K562 (cell line): ENCODE results near the gene SLC2A8. TPM values are rescaled to one million over a fixed set of nuclear protein-coding genes. Genes with fewer than 3 reads are reported as not detected.

Experiments used
- ATAC-seq: fragments of 200-7000 bp; cut with Tn5 transposase; 3 replicates; pipeline ENCODE4 v1.9.1; 2020; ENCODE audit warnings: moderate library complexity
- BruUV-seq: library from RNA; stranded (reverse); fragments of 400-500 nt; replicated peaks from 2 replicates; lab custom pipeline; 2021; lab: Mats Ljungman, UMichigan
- CTCF ChIA-PET: fragments of 300-600 bp; formaldehyde crosslinking; extraction: SDS; loops from one replicate; lab custom pipeline; 2021; ENCODE audit warnings: low intra/inter-chr PET ratio; lab: Yijun Ruan, JAX
- POLR2A ChIA-PET: fragments of 300-600, 350-650 bp; sonication (Branson Sonifier 250); formaldehyde crosslinking; extraction: SDS; loops from one replicate; lab custom pipeline; 2021; ENCODE audit warnings: antibody characterized with exemption, inconsistent platforms; lab: Yijun Ruan, JAX
- DNase-seq, 4 experiments: peaks; one replicate each; pipeline versions ENCODE4 v3.0.0 to v3.0.0-alpha.2; 2011 to 2018; ENCODE audit warnings: low spot score in 3 of 4, mixed read lengths in 3 of 4; ENCODE audit errors: extremely low read depth in 1 of 4
- FAIRE-seq: peaks from 2 replicates; lab custom pipeline; 2011; peaks lifted over from hg19 to GRCh38; lab: Jason Lieb, UNC
- H2AFZ ChIP-seq: 2 replicates; pipeline ENCODE4 v1.6.0; 2011; ENCODE audit warnings: low read depth, low read length, control low read depth, inconsistent platforms
- H3K27ac ChIP-seq: fragments of 200-600 bp; 3 replicates; pipeline ENCODE4 v1.8.0; 2011; ENCODE audit warnings: low read depth, mild to moderate bottlenecking, control low read depth, inconsistent platforms, low read length, moderate library complexity, mixed read lengths; ENCODE audit errors: extremely low read depth
- H3K27me3 ChIP-seq, 2 experiments: fragments of 300-600 bp in 1 of 2; 2 replicates in 1 of 2; 3 replicates in 1 of 2; pipeline versions ENCODE4 v1.6.0 to v1.8.0; 2011; ENCODE audit warnings: inconsistent platforms in 2 of 2, low read length in 2 of 2, mild to moderate bottlenecking in 1 of 2, mixed read lengths in 1 of 2, moderate library complexity in 1 of 2; ENCODE audit not compliant: control insufficient read depth in 2 of 2, insufficient read depth in 2 of 2
- H3K36me3 ChIP-seq: fragments of 300-600 bp; 3 replicates; pipeline ENCODE4 v1.8.0; 2011; ENCODE audit warnings: mild to moderate bottlenecking, low read length, inconsistent platforms; ENCODE audit not compliant: control insufficient read depth, insufficient read depth
- H3K4me1 ChIP-seq, 2 experiments: fragments of 200-600 bp in 1 of 2; replicated peaks in 1 of 2; 2 replicates in 1 of 2; 3 replicates in 1 of 2; pipeline versions ENCODE4 v1.5.1 to v1.8.0; 2011; ENCODE audit warnings: inconsistent platforms in 2 of 2, low read length in 2 of 2, mild to moderate bottlenecking in 1 of 2, mixed read lengths in 1 of 2, moderate library complexity in 1 of 2; ENCODE audit not compliant: control insufficient read depth in 2 of 2, insufficient read depth in 2 of 2
- H3K4me2 ChIP-seq: 2 replicates; pipeline ENCODE4 v1.6.1; 2011; ENCODE audit warnings: low read length, control low read depth, inconsistent platforms, mixed read lengths; ENCODE audit not compliant: insufficient read depth
- H3K4me3 ChIP-seq: fragments of 200-600 bp; sonication (generic), shearing (Covaris generic); 2 replicates; pipeline ENCODE4 v1.5.1; 2016; ENCODE audit warnings: control low read depth, inconsistent platforms
- H3K79me2 ChIP-seq: fragments of 200-600 bp; 3 replicates; pipeline ENCODE4 v1.8.0; 2011; ENCODE audit warnings: low read length, inconsistent platforms; ENCODE audit not compliant: control insufficient read depth, insufficient read depth
- H3K9ac ChIP-seq, 2 experiments: 2 replicates each; pipeline versions ENCODE4 v1.6.0 to v1.6.1; 2011; ENCODE audit warnings: low read depth in 2 of 2, low read length in 2 of 2, control low read depth in 1 of 2, inconsistent platforms in 1 of 2, mild to moderate bottlenecking in 1 of 2, mixed read lengths in 1 of 2; ENCODE audit not compliant: insufficient read depth in 1 of 2
- H3K9me1 ChIP-seq: one replicate; pipeline ENCODE4 v1.6.0; 2011; ENCODE audit warnings: inconsistent platforms, mild to moderate bottlenecking, low read length, moderate library complexity; ENCODE audit not compliant: control insufficient read depth, insufficient read depth
- H3K9me3 ChIP-seq: replicated peaks from 2 replicates; pipeline ENCODE4 v1.5.1; 2011; ENCODE audit warnings: low read depth, low read length, inconsistent platforms; ENCODE audit not compliant: control insufficient read depth, insufficient read depth
- H4K20me1 ChIP-seq: replicated peaks from 2 replicates; pipeline ENCODE4 v1.6.1; 2011; ENCODE audit warnings: low read length, inconsistent platforms, mixed read lengths; ENCODE audit not compliant: control insufficient read depth, insufficient read depth
- EP300 ChIP-seq: IDR thresholded peaks from 2 replicates; pipeline ENCODE4 v1.6.1; 2012; ENCODE audit warnings: low read length, improper control_type of control experiment
- GTF3C2 ChIP-seq: IDR thresholded peaks from 3 replicates; pipeline ENCODE4 v1.6.1; 2011; ENCODE audit warnings: borderline replicate concordance, mild to moderate bottlenecking, moderate library complexity; ENCODE audit not compliant: insufficient read length; ENCODE audit errors: extremely low read depth
- MBD1 ChIP-seq: fragments of 250-450 bp; sonication (Bioruptor Pico); IDR thresholded peaks from 2 replicates; pipeline ENCODE4 v1.8.0; 2022; ENCODE audit warnings: inconsistent platforms
- NR2C1 ChIP-seq, 2 experiments: fragments of 450-650 bp; IDR thresholded peaks; 2 replicates each; pipeline ENCODE4 v1.6.1; 2017; ENCODE audit warnings: mild to moderate bottlenecking in 2 of 2, antibody characterized with exemption in 1 of 2, inconsistent platforms in 1 of 2, missing compliant biosample characterization in 1 of 2, missing genetic modification characterization in 1 of 2
- NR4A1 ChIP-seq, 2 experiments: fragments of 250-450 bp in 1 of 2; fragments of 450-650 bp in 1 of 2; sonication (Bioruptor Pico) in 1 of 2; IDR thresholded peaks; 2 replicates each; pipeline versions ENCODE4 v1.4.0 to v1.6.1; 2016 to 2020; ENCODE audit warnings: mild to moderate bottlenecking in 2 of 2, missing compliant biosample characterization in 1 of 2, missing genetic modification characterization in 1 of 2, moderate library complexity in 1 of 2
- RNF2 ChIP-seq: sonication (generic); IDR thresholded peaks from 2 replicates; pipeline ENCODE4 v1.6.1; 2016
- SMARCC2 ChIP-seq: fragments of 450-650 bp; IDR thresholded peaks from 2 replicates; pipeline ENCODE4 v1.6.1; 2017; ENCODE audit warnings: antibody characterized with exemption, moderate library complexity, mild to moderate bottlenecking, low read depth
- TRIM28 ChIP-seq: fragments of 450-650 bp; IDR thresholded peaks from 2 replicates; pipeline ENCODE4 v1.6.1; 2017
- ZNF764 ChIP-seq: fragments of 250-450 bp; sonication (Bioruptor Pico); IDR thresholded peaks from 2 replicates; pipeline ENCODE4 v1.4.0; 2020; ENCODE audit warnings: low read depth, mild to moderate bottlenecking, moderate library complexity
- ZNF766 ChIP-seq: fragments of 200-800 bp; sonication (Bioruptor generic); conservative IDR thresholded peaks from 2 replicates; pipeline ENCODE4 v1.6.1; 2016; ENCODE audit warnings: missing genetic modification characterization, missing compliant biosample characterization
- WGBS: fragments of 100-300 bp; shearing (Covaris generic); methylation state at CpG from one replicate; pipeline ENCODE4 v1.1.6; 2016; ENCODE audit warnings: low coverage, mixed read lengths; ENCODE audit not compliant: insufficient coverage; ENCODE audit errors: missing lambda C conversion rate; 5-methylcytosine and 5-hydroxymethylcytosine counted together
- in situ Hi-C: fragments of 300-500 bp; cut with MboI; formaldehyde crosslinking; loops from 4 replicates; pipeline ENCODE4 v1.15.0; 2018; ENCODE audit warnings: inconsistent platforms, mixed read lengths
- intact Hi-C: fragments of 100-400 bp; cut with micrococcal nuclease; formaldehyde crosslinking; loops from 2 replicates; pipeline ENCODE4 v1.14.2; 2022
- polyA plus RNA-seq, 8 experiments: library from polyadenylated mRNA; depleted of rRNA in 4 of 8; stranded (reverse) in 5 of 8; unstranded in 3 of 8; fragments of >200 nt; fragmentation: Nextera tagmentation in 2 of 8; fragmentation: Illumina TruSeq in 1 of 8; extraction: Ambion mirVana in 2 of 8; extraction: Trizol in 1 of 8; gene quantifications; 2 replicates each; pipeline versions ENCODE4 v1.2.1 to v1.2.3, GENCODE V29; 2011 to 2014; ENCODE audit warnings: inconsistent platforms in 1 of 8, missing spikeins in 1 of 8
- total RNA-seq, 7 experiments: library from RNA; depleted of rRNA in 6 of 7; stranded (reverse); fragments of >200 nt in 6 of 7; fragmentation: Illumina TruSeq in 2 of 7; extraction: Trizol in 2 of 7; gene quantifications; 2 replicates each; pipeline versions ENCODE4 v1.2.1 to v1.2.3, GENCODE V29; 2011 to 2021; ENCODE audit warnings: low replicate concordance in 1 of 7

The SLC2A8 gene
- total and polyA plus RNA-seq, 9 of the 15 experiments (the other 6 are each of a cell fraction or from before 2014, with no cell fraction given): 0.13 to 12.9 (median 5.2) TPM

DNA sequence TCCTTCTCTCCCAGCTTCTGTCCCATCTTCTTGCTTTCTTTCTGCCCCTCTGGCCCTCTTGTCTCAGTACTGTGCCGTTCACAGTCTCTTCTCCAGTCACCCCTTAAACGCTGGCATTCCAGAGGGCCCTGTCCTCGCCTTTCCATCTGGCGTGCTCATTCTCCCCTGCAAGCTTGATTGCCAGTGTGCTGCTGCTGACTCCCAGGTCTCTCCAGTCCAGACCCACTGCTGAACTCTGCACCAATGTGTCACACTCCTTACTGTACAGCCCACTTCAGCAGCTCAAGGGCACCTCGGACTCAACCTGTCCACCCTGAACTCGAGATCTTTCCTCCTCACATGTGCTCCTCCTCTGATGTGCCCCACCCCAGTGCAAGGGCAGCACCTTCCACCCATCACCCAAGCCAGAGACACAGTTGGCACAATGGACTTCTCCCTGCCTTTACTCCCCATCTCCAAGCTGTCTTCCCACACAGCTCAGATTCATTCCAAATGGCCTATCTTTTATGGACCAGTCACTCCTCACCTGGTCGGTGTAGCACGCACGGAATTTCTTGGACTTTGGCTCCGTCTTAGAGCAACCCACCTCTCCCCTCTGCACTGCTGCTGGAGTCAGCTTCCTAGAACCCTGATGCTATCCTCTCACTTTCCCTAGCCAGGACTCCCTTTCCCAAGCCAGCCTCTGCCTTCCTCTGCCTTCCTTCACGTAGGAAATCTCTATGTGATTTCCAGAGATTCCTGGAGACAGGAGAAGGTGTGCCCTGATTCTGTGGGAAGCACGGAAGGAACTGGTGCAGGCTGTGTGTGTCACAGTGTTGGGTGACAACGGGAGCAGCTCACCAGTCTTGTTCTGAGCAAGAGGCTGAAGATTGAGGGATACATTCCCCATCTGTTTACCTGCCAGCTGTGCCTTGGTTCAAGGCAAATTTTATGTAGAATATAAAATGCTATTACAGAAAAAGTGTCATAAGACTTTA lies 26.0 kb upstream of the SLC2A8 start (continued):
- TF ChIP-seq GTF3C2 (no peak), ZNF764 (CRISPR knock-in tag) (no peak)
- TF ChIP-seq, all 486 proteins: peak for 0

DNA sequence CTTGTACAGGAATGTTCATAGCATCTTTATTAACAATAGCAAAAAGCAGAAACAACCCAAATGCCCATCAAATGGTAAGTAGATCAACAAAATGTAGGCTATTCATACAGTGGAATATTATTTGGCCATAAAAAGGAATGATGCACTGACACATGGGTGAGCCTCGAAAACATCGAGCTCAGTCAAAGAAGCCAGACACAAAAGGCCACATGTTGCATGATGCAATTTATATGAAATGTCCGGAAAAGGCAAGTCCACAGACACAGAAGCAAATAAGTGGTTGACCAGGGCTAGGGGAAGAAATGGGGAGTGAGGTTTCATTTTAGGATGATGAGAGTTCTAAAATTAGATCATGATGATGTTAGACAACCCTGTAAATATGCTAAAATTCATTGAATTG lies 16.5 kb upstream of the SLC2A8 start:
- H3K27me3 ChIP-seq: peaks cover 24 to 30% of the 10 kb centered on the region in 2 experiments; a peak in 4 of 5 replicates
- in situ Hi-C loops (no loop called here), intact Hi-C loops (no loop called here)
- no peaks in the 10 kb centered on the region for H3K79me2 ChIP-seq
- 16% methylated on average over 3 of the region's 3 CpGs for WGBS
- H3K36me3 ChIP-seq: no peaks in the 10 kb centered on the region
- DNase-seq: no peak
- BruUV-seq: no TSS peak
- ChIA-PET CTCF (no interaction called here), POLR2A (interaction anchor here (1.3 kb wide), 1 partner anchor 18 kb away, joined by 3 read pairs; no protein-coding TSS in a partner anchor)
- no peaks in the 10 kb centered on the region for H3K4me1 ChIP-seq
- no peak overlapping the region for H3K27ac ChIP-seq
- H3K9ac ChIP-seq: no peak overlapping the region
- peaks cover 4% of the 10 kb centered on the region; the same call in 1 of the 2 replicates for H4K20me1 ChIP-seq
- no peaks in the 10 kb centered on the region for H3K9me3 ChIP-seq
- no peak overlapping the region for H3K4me2 ChIP-seq
- peak; percentile 70 for ATAC-seq
- FAIRE-seq: no peak
- no peaks in the 10 kb centered on the region for H3K9me1 ChIP-seq
- no peak overlapping the region for H3K4me3 ChIP-seq
- H2AFZ ChIP-seq: no peak overlapping the region
- TF ChIP-seq NR4A1 (CRISPR knock-in tag; IDR thresholded peaks at IDR 0.05): no peak
- TF ChIP-seq NR4A1 (tag; IDR thresholded peaks at IDR 0.05): 0 out of 2 replicates have a peak, but pooled peaks have one; percentile 33
- no peak for TF ChIP-seq RNF2
- TF ChIP-seq TRIM28: no peak
- no peak for TF ChIP-seq NR2C1 (IDR thresholded peaks at IDR 0.05)
- TF ChIP-seq NR2C1 (tag; IDR thresholded peaks at IDR 0.05): peak; percentile 50
- no peak for TF ChIP-seq SMARCC2
- TF ChIP-seq EP300: 0 out of 2 replicates have a peak, but pooled peaks have one; percentile 7
- TF ChIP-seq ZNF766 (CRISPR knock-in tag): 0 out of 2 replicates have a peak, but pooled peaks have one; percentile 35
- 0 out of 2 replicates have a peak, but pooled peaks have one; percentile 44 for TF ChIP-seq MBD1 (CRISPR knock-in tag)
